HepG2 (cell line): Measurements from ENCODE around the gene TXNRD1. TPM values are rescaled to one million over a fixed set of nuclear protein-coding genes. Genes with fewer than 3 reads are reported as not detected.

ENCODE experiments used
- ATAC-seq: fragments of 200-7000 bp; cut with Tn5 transposase; 3 replicates; pipeline ENCODE4 v1.9.1; 2020; ENCODE audit warnings: mild to moderate bottlenecking, moderate library complexity
- BruUV-seq: library from RNA; stranded (reverse); fragments of 400-500 nt; replicated peaks from 2 replicates; lab custom pipeline; 2021; lab: Mats Ljungman, UMichigan
- CTCF ChIA-PET: fragments of 300-600 bp; formaldehyde crosslinking; extraction: SDS; loops from one replicate; lab custom pipeline; 2021; ENCODE audit warnings: low total read pairs, inconsistent platforms, low intra/inter-chr PET ratio; lab: Yijun Ruan, JAX
- POLR2A ChIA-PET: fragments of 350-600 bp; sonication (Branson Sonifier 250); formaldehyde crosslinking; loops from one replicate; lab custom pipeline; 2020; ENCODE audit warnings: antibody characterized with exemption, inconsistent platforms; lab: Yijun Ruan, JAX
- DNase-seq: peaks from one replicate; pipeline ENCODE4 v3.0.0-alpha.2; 2015; ENCODE audit warnings: low spot score
- FAIRE-seq: peaks from 3 replicates; lab custom pipeline; 2011; peaks lifted over from hg19 to GRCh38; lab: Jason Lieb, UNC
- H2AFZ ChIP-seq: one replicate; pipeline ENCODE4 v1.6.1; 2011; ENCODE audit warnings: low read length, inconsistent platforms
- H3K27ac ChIP-seq: fragments of 300-600 bp; 3 replicates; pipeline ENCODE4 v1.8.0; 2011; ENCODE audit warnings: mixed run types, mild to moderate bottlenecking, mixed read lengths, low read length, inconsistent platforms; ENCODE audit not compliant: insufficient read depth; ENCODE audit errors: extremely low read length
- H3K27me3 ChIP-seq, 2 experiments: fragments of 200-600 bp in 1 of 2; 2 replicates in 1 of 2; 3 replicates in 1 of 2; pipeline versions ENCODE4 v1.6.0 to v1.8.0; 2011; ENCODE audit warnings: low read length in 2 of 2, mild to moderate bottlenecking in 2 of 2, moderate library complexity in 2 of 2, inconsistent platforms in 1 of 2; ENCODE audit not compliant: insufficient read depth in 2 of 2, control insufficient read depth in 1 of 2
- H3K36me3 ChIP-seq, 2 experiments: fragments of 200-600 bp in 1 of 2; replicated peaks in 1 of 2; 2 replicates in 1 of 2; 3 replicates in 1 of 2; pipeline versions ENCODE4 v1.5.1 to v1.8.0; 2011; ENCODE audit warnings: low read length in 2 of 2, inconsistent platforms in 1 of 2; ENCODE audit not compliant: insufficient read depth in 2 of 2, control insufficient read depth in 1 of 2
- H3K4me1 ChIP-seq: 2 replicates; pipeline ENCODE4 v1.5.1; 2012; ENCODE audit warnings: low read length, inconsistent platforms; ENCODE audit not compliant: insufficient read depth
- H3K4me2 ChIP-seq: 2 replicates; pipeline ENCODE4 v1.6.0; 2011; ENCODE audit warnings: low read depth, low read length, inconsistent platforms
- H3K4me3 ChIP-seq, 3 experiments: fragments of 200-600 bp in 1 of 3; sonication (generic), shearing (Covaris generic) in 1 of 3; replicated peaks in 1 of 3; 2 replicates each; pipeline ENCODE4 v1.5.1; 2011 to 2016; ENCODE audit warnings: low read length in 3 of 3, inconsistent platforms in 2 of 3, low read depth in 2 of 3, mild to moderate bottlenecking in 2 of 3, control low read depth in 1 of 3, mixed read lengths in 1 of 3; ENCODE audit not compliant: insufficient read depth in 1 of 3
- H3K79me2 ChIP-seq: one replicate; pipeline ENCODE4 v1.6.1; 2011; ENCODE audit warnings: low read length, inconsistent platforms; ENCODE audit not compliant: insufficient read depth
- H3K9ac ChIP-seq: 2 replicates; pipeline ENCODE4 v1.6.0; 2011; ENCODE audit warnings: mild to moderate bottlenecking, low read depth, low read length, inconsistent platforms; ENCODE audit not compliant: insufficient read depth
- H3K9me3 ChIP-seq: 2 replicates; pipeline ENCODE4 v1.5.1; 2012; ENCODE audit warnings: mild to moderate bottlenecking, low read length
- H4K20me1 ChIP-seq: 2 replicates; pipeline ENCODE4 v1.6.0; 2011; ENCODE audit warnings: inconsistent platforms, mild to moderate bottlenecking, low read length, moderate library complexity; ENCODE audit not compliant: insufficient read depth
- KLF16 ChIP-seq, 2 experiments: sonication (generic) in 1 of 2; formaldehyde crosslinking in 1 of 2; IDR thresholded peaks; 2 replicates each; pipeline versions ENCODE4 v1.6.1 to v1.8.0; 2016 to 2023; ENCODE audit warnings: missing genetic modification reagents in 2 of 2, missing compliant biosample characterization in 1 of 2
- NAIF1 ChIP-seq: sonication (generic); formaldehyde crosslinking; IDR thresholded peaks from 2 replicates; pipeline ENCODE4 v1.5.0; 2020; ENCODE audit warnings: mild to moderate bottlenecking, missing genetic modification reagents, borderline replicate concordance
- NFE2 ChIP-seq: sonication (generic); formaldehyde crosslinking; IDR thresholded peaks from 2 replicates; pipeline ENCODE4 v1.4.0; 2020; ENCODE audit warnings: missing genetic modification reagents
- PRMT3 ChIP-seq: sonication (generic); formaldehyde crosslinking; IDR thresholded peaks from 2 replicates; pipeline ENCODE4 v1.8.1; 2022; ENCODE audit warnings: low read depth, mild to moderate bottlenecking, moderate library complexity, missing genetic modification reagents, borderline replicate concordance
- ZNF121 ChIP-seq: sonication (generic); formaldehyde crosslinking; IDR thresholded peaks from 2 replicates; pipeline ENCODE4 v1.5.0; 2020; ENCODE audit warnings: mild to moderate bottlenecking, missing genetic modification reagents
- ZNF598 ChIP-seq: sonication (generic); formaldehyde crosslinking; IDR thresholded peaks from 2 replicates; pipeline ENCODE4 v1.5.1; 2020; ENCODE audit warnings: mild to moderate bottlenecking, missing genetic modification reagents, borderline replicate concordance
- ZNF713 ChIP-seq: sonication (generic); formaldehyde crosslinking; IDR thresholded peaks from 2 replicates; pipeline ENCODE4 v1.4.0; 2020; ENCODE audit warnings: mild to moderate bottlenecking, missing genetic modification reagents
- ZSCAN25 ChIP-seq: sonication (generic); formaldehyde crosslinking; IDR thresholded peaks from 2 replicates; pipeline ENCODE4 v1.8.0; 2022; ENCODE audit warnings: mild to moderate bottlenecking, missing genetic modification reagents
- ZSCAN9 ChIP-seq: IDR thresholded peaks from 2 replicates; pipeline ENCODE4 v1.6.1; 2016; ENCODE audit warnings: borderline replicate concordance
- WGBS: methylation state at CpG from one replicate; pipeline ENCODE4 v1.1.6; 2017; ENCODE audit warnings: low lambda C conversion rate; 5-methylcytosine and 5-hydroxymethylcytosine counted together
- in situ Hi-C: cut with HindIII; loops from 2 replicates; pipeline ENCODE4 v1.10.0; 2017; ENCODE audit warnings: low pct_unique_long_range_greater_than_20kb; ENCODE audit not compliant: extremely low pct_ligation_motif_present
- intact Hi-C: fragments of 100-400 bp; cut with micrococcal nuclease; formaldehyde crosslinking; loops from one replicate; pipeline ENCODE4 v1.10.0; 2022; ENCODE audit not compliant: unreplicated experiment
- polyA plus RNA-seq, 8 experiments: library from polyadenylated mRNA; depleted of rRNA in 3 of 8; stranded (reverse) in 7 of 8; unstranded in 1 of 8; fragments of >200 nt; fragmentation: Illumina TruSeq in 4 of 8; extraction: Trizol in 4 of 8; gene quantifications; 2 replicates each; pipeline versions ENCODE4 v1.2.1 to v1.2.3, GENCODE V29; 2011 to 2016; ENCODE audit warnings: low read depth in 4 of 8, missing spikeins in 1 of 8, mixed read lengths in 1 of 8; ENCODE audit not compliant: insufficient read depth in 1 of 8
- total RNA-seq, 5 experiments: library from RNA; depleted of rRNA; stranded (reverse); fragments of >200 nt; fragmentation: Illumina TruSeq; extraction: Trizol; gene quantifications; 2 replicates each; pipeline ENCODE4 v1.2.3, GENCODE V29; 2016; ENCODE audit warnings: low read depth in 1 of 5
- TF ChIP-seq, protein P1 (sequence below): IDR thresholded peaks from 2 replicates; pipeline ENCODE4 v1.6.1; 2016; ENCODE audit warnings: low read depth, missing genetic modification reagents, missing compliant biosample characterization
- TF ChIP-seq, protein P2 (sequence below): IDR thresholded peaks from 2 replicates; pipeline ENCODE4 v1.4.0; 2020; ENCODE audit warnings: mild to moderate bottlenecking, missing genetic modification reagents
- TF ChIP-seq, protein P3 (sequence below): sonication (generic); formaldehyde crosslinking; IDR thresholded peaks from 2 replicates; pipeline ENCODE4 v1.4.0; 2020; ENCODE audit warnings: mild to moderate bottlenecking, missing genetic modification reagents, borderline replicate concordance

The TXNRD1 gene
- total and polyA plus RNA-seq, 2 of the 13 experiments (the other 11 are each of a cell fraction or from before 2014, with no cell fraction given): 54.0 to 190 TPM

DNA sequence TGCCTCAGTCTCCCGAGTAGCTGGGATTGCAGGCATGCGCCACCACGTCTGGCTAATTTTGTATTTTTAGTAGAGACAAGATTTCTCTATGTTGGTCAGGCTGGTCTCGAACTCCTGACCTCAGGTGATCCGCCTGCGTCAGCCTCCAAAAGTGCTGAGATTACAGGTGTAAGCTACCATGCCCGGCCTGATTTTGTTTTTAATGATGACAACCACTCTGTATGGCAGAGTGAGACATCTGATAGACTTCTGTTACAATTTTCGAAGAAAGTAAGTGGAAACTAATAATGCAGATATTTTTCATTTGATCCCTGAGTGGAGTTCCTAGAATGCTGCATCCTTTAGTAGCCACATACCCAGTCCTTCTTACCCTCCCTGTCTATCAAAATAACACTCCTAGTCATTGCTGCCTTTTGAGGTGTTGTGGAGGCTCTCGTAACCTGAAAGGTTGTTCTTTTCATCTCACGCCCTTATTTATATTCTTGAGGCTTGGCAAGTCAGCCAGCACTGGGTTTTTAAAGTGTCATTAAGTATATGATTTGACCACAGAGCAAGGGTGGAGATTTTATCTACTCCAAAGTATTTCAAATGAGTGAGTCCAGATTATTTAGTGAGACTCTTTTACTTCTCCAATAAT is 82.0 kb downstream of the TXNRD1 start:
- H3K27me3 ChIP-seq: no peaks in the 10 kb centered on the region
- in situ Hi-C loops (no loop called here), intact Hi-C loops (no loop called here)
- H3K4me2 ChIP-seq: no peak overlapping the region
- H3K36me3 ChIP-seq: peaks cover 5 to 64% of the 10 kb centered on the region in 2 experiments
- H3K4me3 ChIP-seq: no peak overlapping the region
- H3K4me1 ChIP-seq: peaks cover 74% of the 10 kb centered on the region
- ATAC-seq: no peak
- ChIA-PET CTCF (no interaction called here), POLR2A (interaction anchor here (2.7 kb wide), 1 partner anchor 10 kb away, joined by 15 read pairs; no protein-coding TSS in a partner anchor)
- no peaks in the 10 kb centered on the region for H3K9me3 ChIP-seq
- H4K20me1 ChIP-seq: peaks cover 78% of the 10 kb centered on the region
- DNase-seq: no peak
- H3K79me2 ChIP-seq: peaks cover 88% of the 10 kb centered on the region
- 95% methylated on average over 10 of the region's 10 CpGs for WGBS
- no peak for FAIRE-seq
- H3K27ac ChIP-seq: no peak overlapping the region
- no peak overlapping the region for H3K9ac ChIP-seq
- no TSS peak for BruUV-seq
- H2AFZ ChIP-seq: no peak overlapping the region
- TF ChIP-seq, protein P1, sequence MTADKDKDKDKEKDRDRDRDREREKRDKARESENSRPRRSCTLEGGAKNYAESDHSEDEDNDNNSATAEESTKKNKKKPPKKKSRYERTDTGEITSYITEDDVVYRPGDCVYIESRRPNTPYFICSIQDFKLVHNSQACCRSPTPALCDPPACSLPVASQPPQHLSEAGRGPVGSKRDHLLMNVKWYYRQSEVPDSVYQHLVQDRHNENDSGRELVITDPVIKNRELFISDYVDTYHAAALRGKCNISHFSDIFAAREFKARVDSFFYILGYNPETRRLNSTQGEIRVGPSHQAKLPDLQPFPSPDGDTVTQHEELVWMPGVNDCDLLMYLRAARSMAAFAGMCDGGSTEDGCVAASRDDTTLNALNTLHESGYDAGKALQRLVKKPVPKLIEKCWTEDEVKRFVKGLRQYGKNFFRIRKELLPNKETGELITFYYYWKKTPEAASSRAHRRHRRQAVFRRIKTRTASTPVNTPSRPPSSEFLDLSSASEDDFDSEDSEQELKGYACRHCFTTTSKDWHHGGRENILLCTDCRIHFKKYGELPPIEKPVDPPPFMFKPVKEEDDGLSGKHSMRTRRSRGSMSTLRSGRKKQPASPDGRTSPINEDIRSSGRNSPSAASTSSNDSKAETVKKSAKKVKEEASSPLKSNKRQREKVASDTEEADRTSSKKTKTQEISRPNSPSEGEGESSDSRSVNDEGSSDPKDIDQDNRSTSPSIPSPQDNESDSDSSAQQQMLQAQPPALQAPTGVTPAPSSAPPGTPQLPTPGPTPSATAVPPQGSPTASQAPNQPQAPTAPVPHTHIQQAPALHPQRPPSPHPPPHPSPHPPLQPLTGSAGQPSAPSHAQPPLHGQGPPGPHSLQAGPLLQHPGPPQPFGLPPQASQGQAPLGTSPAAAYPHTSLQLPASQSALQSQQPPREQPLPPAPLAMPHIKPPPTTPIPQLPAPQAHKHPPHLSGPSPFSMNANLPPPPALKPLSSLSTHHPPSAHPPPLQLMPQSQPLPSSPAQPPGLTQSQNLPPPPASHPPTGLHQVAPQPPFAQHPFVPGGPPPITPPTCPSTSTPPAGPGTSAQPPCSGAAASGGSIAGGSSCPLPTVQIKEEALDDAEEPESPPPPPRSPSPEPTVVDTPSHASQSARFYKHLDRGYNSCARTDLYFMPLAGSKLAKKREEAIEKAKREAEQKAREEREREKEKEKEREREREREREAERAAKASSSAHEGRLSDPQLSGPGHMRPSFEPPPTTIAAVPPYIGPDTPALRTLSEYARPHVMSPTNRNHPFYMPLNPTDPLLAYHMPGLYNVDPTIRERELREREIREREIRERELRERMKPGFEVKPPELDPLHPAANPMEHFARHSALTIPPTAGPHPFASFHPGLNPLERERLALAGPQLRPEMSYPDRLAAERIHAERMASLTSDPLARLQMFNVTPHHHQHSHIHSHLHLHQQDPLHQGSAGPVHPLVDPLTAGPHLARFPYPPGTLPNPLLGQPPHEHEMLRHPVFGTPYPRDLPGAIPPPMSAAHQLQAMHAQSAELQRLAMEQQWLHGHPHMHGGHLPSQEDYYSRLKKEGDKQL (CRISPR knock-in tag): no peak
- TF ChIP-seq ZSCAN25: no peak
- TF ChIP-seq KLF16 (CRISPR knock-in tag; IDR thresholded peaks at IDR 0.05): no peak
- no peak for TF ChIP-seq PRMT3
- no peak for TF ChIP-seq ZSCAN9 (CRISPR knock-in tag)
- no peak for TF ChIP-seq ZNF121
- TF ChIP-seq, protein P2, sequence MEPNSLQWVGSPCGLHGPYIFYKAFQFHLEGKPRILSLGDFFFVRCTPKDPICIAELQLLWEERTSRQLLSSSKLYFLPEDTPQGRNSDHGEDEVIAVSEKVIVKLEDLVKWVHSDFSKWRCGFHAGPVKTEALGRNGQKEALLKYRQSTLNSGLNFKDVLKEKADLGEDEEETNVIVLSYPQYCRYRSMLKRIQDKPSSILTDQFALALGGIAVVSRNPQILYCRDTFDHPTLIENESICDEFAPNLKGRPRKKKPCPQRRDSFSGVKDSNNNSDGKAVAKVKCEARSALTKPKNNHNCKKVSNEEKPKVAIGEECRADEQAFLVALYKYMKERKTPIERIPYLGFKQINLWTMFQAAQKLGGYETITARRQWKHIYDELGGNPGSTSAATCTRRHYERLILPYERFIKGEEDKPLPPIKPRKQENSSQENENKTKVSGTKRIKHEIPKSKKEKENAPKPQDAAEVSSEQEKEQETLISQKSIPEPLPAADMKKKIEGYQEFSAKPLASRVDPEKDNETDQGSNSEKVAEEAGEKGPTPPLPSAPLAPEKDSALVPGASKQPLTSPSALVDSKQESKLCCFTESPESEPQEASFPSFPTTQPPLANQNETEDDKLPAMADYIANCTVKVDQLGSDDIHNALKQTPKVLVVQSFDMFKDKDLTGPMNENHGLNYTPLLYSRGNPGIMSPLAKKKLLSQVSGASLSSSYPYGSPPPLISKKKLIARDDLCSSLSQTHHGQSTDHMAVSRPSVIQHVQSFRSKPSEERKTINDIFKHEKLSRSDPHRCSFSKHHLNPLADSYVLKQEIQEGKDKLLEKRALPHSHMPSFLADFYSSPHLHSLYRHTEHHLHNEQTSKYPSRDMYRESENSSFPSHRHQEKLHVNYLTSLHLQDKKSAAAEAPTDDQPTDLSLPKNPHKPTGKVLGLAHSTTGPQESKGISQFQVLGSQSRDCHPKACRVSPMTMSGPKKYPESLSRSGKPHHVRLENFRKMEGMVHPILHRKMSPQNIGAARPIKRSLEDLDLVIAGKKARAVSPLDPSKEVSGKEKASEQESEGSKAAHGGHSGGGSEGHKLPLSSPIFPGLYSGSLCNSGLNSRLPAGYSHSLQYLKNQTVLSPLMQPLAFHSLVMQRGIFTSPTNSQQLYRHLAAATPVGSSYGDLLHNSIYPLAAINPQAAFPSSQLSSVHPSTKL (CRISPR knock-in tag): no peak
- TF ChIP-seq ZNF713 (CRISPR knock-in tag): no peak
- TF ChIP-seq, protein P3, sequence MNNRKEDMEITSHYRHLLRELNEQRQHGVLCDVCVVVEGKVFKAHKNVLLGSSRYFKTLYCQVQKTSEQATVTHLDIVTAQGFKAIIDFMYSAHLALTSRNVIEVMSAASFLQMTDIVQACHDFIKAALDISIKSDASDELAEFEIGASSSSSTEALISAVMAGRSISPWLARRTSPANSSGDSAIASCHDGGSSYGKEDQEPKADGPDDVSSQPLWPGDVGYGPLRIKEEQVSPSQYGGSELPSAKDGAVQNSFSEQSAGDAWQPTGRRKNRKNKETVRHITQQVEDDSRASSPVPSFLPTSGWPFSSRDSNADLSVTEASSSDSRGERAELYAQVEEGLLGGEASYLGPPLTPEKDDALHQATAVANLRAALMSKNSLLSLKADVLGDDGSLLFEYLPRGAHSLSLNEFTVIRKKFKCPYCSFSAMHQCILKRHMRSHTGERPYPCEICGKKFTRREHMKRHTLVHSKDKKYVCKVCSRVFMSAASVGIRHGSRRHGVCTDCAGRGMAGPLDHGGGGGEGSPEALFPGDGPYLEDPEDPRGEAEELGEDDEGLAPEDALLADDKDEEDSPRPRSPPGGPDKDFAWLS (CRISPR knock-in tag): no peak
- TF ChIP-seq NFE2 (CRISPR knock-in tag): no peak
- no peak for TF ChIP-seq NAIF1 (CRISPR knock-in tag)
- TF ChIP-seq ZNF598: no peak
